Muscle of leg (tissue), 11 donors: Measurements from ENCODE around the gene PTPRJ. TPM values are rescaled to one million over a fixed set of nuclear protein-coding genes. Genes with fewer than 3 reads are reported as not detected.

ENCODE experiments used
- DNase-seq: peaks from one replicate; pipeline ENCODE4 v3.0.0; 2013
- H3K27ac ChIP-seq: one replicate; pipeline ENCODE4 v1.5.1; 2013; ENCODE audit warnings: mild to moderate bottlenecking, low read length, control low read depth
- H3K27me3 ChIP-seq: one replicate; pipeline ENCODE4 v1.6.1; 2013; ENCODE audit warnings: low read length; ENCODE audit not compliant: control insufficient read depth, insufficient read depth
- H3K36me3 ChIP-seq: one replicate; pipeline ENCODE4 v1.6.1; 2013; ENCODE audit warnings: low read length; ENCODE audit not compliant: control insufficient read depth, insufficient read depth
- H3K4me1 ChIP-seq: one replicate; pipeline ENCODE4 v1.6.1; 2013; ENCODE audit warnings: low read length; ENCODE audit not compliant: control insufficient read depth, insufficient read depth
- H3K4me3 ChIP-seq: one replicate; pipeline ENCODE4 v1.5.1; 2013; ENCODE audit warnings: low read length, control low read depth
- H3K9me3 ChIP-seq: replicated peaks from 2 replicates; pipeline ENCODE4 v1.6.1; 2013; ENCODE audit warnings: low read depth, low read length; ENCODE audit not compliant: control insufficient read depth
- WGBS: methylation state at CpG from one replicate; pipeline ENCODE4 v1.1.5; 2013; ENCODE audit warnings: missing lambda C conversion rate; ENCODE audit not compliant: insufficient coverage; 5-methylcytosine and 5-hydroxymethylcytosine counted together
- polyA plus RNA-seq, 8 donors: library from polyadenylated mRNA; unstranded; fragments of 120-200 nt; gene quantifications; one replicate each; pipeline versions ENCODE4 v1.2.1 to v1.2.3, GENCODE V29; 2013; ENCODE audit warnings: inconsistent platforms in 1 of 8, low replicate concordance in 1 of 8; ENCODE audit not compliant: insufficient read length in 8 of 8, insufficient read depth in 1 of 8
- total RNA-seq: library from RNA; stranded (reverse); fragments of 120-200 nt; gene quantifications from one replicate; pipeline ENCODE4 v1.2.4, GENCODE V29; 2013

PTPRJ gene
- total and polyA plus RNA-seq, 9 donors, result 2.9 to 6.0 (median 3.6) TPM

DNA sequence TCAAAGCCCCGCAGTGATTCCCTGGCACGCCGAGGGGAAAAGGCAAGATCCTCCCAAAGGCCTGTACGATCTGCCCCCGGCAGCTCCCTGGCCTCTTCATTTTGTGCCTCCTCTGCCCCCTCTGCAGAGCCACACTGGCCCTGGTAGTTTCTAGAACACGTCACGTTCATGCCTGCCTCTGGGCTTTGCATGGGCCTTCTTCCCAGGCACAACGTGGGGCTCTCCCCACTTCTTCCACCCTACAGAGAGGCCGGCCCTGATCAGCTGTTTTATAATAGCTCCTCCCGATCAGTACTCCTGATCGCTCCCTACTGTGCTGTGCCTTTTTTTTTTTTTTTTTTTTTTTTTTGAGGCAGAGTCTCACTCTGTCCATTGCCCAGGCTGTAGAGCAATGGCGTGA is 78.4 kb downstream of the PTPRJ start:
- H3K27ac ChIP-seq, result no peak overlapping the region
- no peaks in the 10 kb centered on the region for H3K9me3 ChIP-seq
- no peaks in the 10 kb centered on the region for H3K36me3 ChIP-seq
- WGBS, result 86% methylated on average over 11 of the region's 12 CpGs
- no peaks in the 10 kb centered on the region for H3K27me3 ChIP-seq
- H3K4me1 ChIP-seq, result peaks cover 12% of the 10 kb centered on the region
- DNase-seq, result no peak
- H3K4me3 ChIP-seq, result no peak overlapping the region

DNA sequence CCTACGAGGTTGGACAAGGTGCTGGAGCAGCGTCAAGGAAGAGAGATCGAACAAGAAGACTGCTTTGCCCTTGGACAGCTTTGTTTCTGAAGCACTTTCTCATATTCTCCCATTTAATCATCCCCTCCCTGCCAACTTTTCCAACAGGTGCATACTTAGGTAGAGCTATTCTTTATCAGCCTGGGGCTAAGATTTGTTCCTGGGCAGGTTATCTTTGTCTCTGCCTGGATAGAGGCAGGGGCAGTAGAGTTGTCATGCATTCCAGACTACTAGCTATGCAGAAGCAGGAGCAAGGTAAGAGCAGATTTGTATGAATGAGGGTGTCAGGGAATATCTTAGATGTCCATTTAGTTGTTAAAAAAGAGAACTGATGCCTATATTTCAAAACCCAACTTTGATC is 82.3 kb downstream of the PTPRJ start:
- WGBS, result no CpG with 5 or more reads among the region's 3 CpGs
- Histone ChIP-seq H3K27ac (no peak overlapping the region), H3K4me1 (peaks cover 12% of the 10 kb centered on the region), H3K36me3 (no peaks in the 10 kb centered on the region), H3K27me3 (no peaks in the 10 kb centered on the region), H3K4me3 (no peak overlapping the region), H3K9me3 (no peaks in the 10 kb centered on the region)
- no peak for DNase-seq

DNA sequence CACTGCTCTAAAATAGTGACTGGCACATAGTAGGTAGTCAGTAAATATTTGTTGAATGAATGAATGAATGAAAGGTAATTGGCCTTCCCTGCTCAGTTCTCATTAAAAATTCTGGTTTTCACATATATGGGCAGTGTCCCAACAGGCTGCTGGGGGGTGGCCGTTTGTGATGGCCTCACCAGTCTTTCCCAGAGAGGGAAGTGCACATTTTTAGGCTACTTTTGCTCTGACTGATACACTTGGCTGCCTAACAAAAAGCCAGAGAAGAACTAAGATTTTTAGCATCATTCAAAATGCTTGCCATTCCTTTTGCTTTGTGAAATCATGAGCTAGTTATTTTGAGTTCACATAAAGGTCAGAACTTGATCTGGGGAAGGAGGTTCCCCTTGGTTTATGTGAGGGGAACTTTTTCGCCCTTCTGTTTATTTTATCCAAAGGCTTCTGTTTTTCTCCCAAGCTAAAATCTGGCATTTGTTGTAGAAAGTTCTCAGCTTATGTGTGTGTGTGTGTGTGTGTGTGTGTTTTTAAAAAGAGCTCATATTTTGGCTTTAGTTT is 83.1 kb downstream of the PTPRJ start:
- DNase-seq, result peak; percentile 96
- 0% methylated on average over 1 of the region's 2 CpGs for WGBS
- H3K4me3 ChIP-seq, result no peak overlapping the region
- H3K27me3 ChIP-seq, result no peaks in the 10 kb centered on the region
- H3K9me3 ChIP-seq, result no peaks in the 10 kb centered on the region
- H3K36me3 ChIP-seq, result no peaks in the 10 kb centered on the region
- H3K27ac ChIP-seq, result peak overlapping the region; percentile 81
- H3K4me1 ChIP-seq, result peaks cover 12% of the 10 kb centered on the region

DNA sequence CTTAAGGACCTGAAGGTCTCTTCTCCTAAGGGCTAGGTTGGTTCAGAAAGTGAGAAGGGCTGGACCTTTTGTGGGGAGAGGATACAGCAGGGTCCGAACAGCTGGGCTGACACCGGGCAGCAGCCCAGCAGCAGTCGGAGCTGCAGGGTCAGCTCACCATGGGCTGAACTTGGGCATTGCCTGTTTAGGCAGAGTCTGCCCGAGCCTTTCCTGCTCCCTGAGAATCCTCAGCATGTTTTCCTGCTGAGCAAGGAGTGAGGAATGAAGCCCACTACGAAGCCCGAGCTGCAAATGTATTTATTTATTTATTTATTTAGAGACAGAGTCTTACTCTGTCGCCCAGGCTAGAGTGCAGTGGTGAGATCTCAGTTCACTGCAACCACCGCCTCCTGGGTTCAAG is 83.9 kb downstream of the PTPRJ start:
- Histone ChIP-seq H3K4me3 (no peak overlapping the region), H3K9me3 (no peaks in the 10 kb centered on the region), H3K27me3 (no peaks in the 10 kb centered on the region), H3K4me1 (peaks cover 12% of the 10 kb centered on the region), H3K27ac (peak overlapping the region; percentile 81), H3K36me3 (no peaks in the 10 kb centered on the region)
- DNase-seq, result peak; percentile 22
- 49% methylated on average over 3 of the region's 8 CpGs for WGBS

DNA sequence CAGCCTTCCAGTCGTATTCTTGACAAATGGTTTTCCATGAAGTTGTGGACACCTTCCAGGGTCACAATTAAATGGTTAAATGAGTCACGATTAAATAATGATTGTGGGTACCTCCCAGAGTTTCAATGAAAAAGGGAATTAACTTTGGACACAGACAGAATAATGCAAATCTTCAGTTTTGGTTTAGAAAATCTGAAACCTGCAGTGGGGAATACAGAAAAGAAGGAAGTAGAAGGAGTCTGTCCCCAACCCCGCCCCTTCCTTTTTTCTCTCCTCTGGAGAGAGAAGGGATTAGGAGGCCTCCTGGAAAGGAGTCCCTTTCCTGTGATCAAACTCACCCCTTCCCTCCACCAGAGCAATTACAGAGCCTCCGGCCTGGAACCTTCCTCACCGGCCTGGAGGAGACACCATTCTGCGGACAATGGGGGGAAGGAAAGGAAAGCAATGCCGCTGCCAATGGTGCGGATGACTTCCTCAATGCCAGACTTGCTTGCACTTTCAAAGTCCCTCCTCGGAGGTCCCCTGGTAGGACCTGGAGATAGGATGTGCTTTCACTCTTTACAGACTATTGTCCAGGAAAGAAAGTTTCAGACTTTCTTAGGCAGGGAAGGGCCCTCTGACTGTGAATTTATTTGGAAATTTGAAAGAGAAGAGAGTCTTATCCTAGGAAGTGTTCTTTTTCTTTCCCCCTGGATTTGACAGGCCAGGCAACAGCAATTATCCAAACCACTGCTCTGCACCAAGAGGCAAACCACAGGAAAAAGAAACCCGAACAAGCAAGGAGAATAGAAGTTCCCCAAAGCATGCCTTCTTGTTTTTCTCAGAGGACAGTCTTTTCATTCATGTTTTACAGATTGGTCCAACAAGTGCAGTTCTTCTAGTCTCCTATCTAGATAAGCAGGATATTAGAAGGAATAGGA is 86.8 kb downstream of the PTPRJ start:
- Histone ChIP-seq H3K27me3 (no peaks in the 10 kb centered on the region), H3K36me3 (no peaks in the 10 kb centered on the region), H3K9me3 (no peaks in the 10 kb centered on the region), H3K4me1 (peaks cover 12% of the 10 kb centered on the region), H3K27ac (peak overlapping the region; percentile 29), H3K4me3 (no peak overlapping the region)
- DNase-seq, result peak; percentile 59
- 38% methylated on average over 6 of the region's 10 CpGs for WGBS

DNA sequence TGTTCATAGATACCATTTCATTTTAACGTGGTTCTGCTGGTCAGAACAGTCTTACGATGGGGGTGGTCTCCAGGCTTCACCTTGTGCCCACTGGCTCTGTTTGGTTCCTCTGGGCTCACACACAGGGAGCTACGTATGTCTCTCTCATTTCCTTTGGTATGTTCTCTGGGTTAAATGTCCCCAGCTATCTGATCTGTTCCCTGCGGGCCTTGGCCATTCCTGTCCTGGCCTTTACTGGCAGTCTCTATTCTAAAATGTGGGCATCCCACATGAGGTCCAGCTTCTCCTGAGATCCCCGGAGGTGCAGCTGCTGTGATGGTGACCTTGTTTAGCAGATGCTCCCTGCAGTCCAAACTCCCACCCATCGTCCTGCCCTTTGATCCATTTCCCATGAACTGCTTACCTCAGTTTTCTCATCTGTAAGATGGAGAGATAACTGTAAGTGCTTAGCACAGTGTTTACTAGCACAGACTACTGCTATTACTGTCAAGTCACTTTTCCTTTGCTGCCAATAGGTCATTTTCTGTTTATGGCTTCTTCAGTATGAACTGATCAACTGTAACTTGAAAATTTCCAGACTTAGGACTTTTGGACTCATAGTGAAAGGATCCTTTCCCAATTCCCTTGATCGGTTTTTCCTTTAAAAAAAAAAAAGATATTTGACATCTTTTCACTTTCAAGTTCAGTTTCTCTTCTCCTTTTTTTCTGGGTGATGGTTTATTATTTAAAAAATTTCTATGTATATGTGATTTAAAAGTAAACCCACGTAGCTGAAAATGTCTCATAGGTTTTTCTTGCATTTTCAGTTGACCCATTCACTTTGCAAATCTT is 92.9 kb downstream of the PTPRJ start:
- no peak for DNase-seq
- H3K4me3 ChIP-seq, result no peak overlapping the region
- H3K4me1 ChIP-seq, result no peaks in the 10 kb centered on the region
- no peaks in the 10 kb centered on the region for H3K27me3 ChIP-seq
- WGBS, result 93% methylated on average over 2 of the region's 8 CpGs
- H3K9me3 ChIP-seq, result no peaks in the 10 kb centered on the region
- H3K36me3 ChIP-seq, result no peaks in the 10 kb centered on the region
- H3K27ac ChIP-seq, result no peak overlapping the region

DNA sequence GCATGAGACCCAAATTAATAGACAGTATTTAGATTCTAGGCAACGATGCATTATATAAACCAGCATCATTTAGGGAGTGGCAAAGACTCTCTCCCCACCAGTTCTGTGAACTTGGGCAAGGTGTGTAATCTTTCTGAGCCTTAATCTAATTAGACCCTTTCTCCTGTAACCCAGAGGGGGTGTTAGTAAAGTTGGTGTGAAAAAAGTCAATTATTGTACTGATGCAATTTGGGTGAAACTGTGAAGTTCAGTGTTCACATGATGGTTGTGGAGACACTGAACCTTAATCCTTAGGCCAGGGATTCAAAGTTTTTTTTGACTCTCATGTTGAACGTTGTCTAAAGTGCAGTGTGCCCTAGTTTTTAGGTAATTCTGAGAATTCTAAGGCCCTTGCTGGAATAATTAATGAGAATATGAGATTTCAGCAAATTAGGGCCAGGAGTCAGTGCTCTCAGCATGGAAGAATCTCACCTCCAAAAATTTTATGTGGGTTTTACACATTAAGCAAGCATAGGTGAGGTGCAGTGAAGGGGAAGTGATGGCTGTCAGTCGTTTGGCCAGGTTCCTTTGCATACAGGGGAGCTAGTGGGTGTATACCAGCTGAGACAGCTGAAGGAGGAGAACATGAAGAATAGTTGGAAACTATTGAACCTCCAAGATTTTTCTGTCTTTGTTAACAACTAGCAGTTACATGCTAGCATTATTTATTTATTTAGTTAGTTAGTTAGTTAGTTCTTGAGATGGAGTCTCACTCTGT is 94.2 kb downstream of the PTPRJ start:
- no peak for DNase-seq
- Histone ChIP-seq H3K9me3 (no peaks in the 10 kb centered on the region), H3K4me1 (no peaks in the 10 kb centered on the region), H3K27ac (no peak overlapping the region), H3K36me3 (no peaks in the 10 kb centered on the region), H3K27me3 (peaks cover 2% of the 10 kb centered on the region), H3K4me3 (no peak overlapping the region)
- WGBS, result 50% methylated on average over 1 of the region's 3 CpGs

DNA sequence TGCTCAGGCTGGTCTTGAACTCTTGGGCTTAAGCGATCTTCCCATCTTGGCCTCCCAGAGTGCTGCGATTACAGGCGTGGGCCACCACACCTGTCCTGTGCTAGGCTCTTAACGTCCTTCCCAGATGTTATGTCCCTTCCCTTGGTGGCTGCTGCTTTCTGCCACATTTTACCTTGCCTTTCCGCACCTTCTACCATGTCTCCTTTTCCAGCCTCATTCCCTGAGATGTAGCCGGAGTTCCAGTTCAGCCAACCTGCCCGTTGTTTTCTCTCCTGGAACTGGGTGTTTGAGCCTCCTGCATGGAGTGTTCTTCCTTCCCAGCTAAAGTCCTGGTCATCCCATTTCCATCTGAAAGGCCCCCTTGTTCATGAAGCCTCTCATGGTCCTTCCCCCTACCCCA is 95.3 kb downstream of the PTPRJ start:
- Histone ChIP-seq H3K27me3 (peaks cover 4% of the 10 kb centered on the region), H3K4me1 (peaks cover 3% of the 10 kb centered on the region), H3K4me3 (no peak overlapping the region), H3K36me3 (no peaks in the 10 kb centered on the region), H3K9me3 (no peaks in the 10 kb centered on the region), H3K27ac (no peak overlapping the region)
- no peak for DNase-seq
- 94% methylated on average over 5 of the region's 7 CpGs for WGBS

DNA sequence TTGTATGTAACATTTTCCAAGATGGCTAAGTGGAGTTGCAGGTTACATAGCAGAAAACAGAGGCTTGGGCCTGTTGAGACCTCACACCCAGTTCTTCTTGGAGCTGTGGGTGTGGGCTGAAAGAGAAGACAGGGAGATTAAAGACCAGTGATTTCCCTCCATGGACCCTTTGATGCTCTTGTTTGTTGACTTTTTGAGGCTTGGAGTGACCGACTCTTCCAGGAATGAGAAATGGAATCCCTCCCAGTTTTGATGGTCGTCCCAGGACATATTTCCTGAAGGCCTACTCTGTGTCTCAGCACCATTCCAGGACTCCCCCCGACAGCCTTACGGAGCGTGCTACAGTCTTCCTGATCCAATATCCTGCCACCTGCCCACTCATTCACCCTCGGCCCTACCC is 96.9 kb downstream of the PTPRJ start:
- 80% methylated on average over 6 of the region's 6 CpGs for WGBS

More for the DNA sequence above, 96.9 kb downstream of the PTPRJ start:
- no peaks in the 10 kb centered on the region for H3K9me3 ChIP-seq
- peaks cover 13% of the 10 kb centered on the region for H3K4me1 ChIP-seq
- H3K27me3 ChIP-seq, result peaks cover 6% of the 10 kb centered on the region
- H3K4me3 ChIP-seq, result no peak overlapping the region
- no peak for DNase-seq
- H3K27ac ChIP-seq, result no peak overlapping the region
- H3K36me3 ChIP-seq, result no peaks in the 10 kb centered on the region
